ENCODE data around the gene PSMC5. TPM values are rescaled to one million over a fixed set of nuclear protein-coding genes. Genes with fewer than 3 reads are reported as not detected.
"Not testable (repeated sequence)": the region's sequence is repeated elsewhere in the genome, so short reads cannot be mapped to it uniquely, and the experiment has no call there.

PSMC5 gene
- polyA plus RNA-seq (2013, experiment 1 of 2): 113 TPM
- 110 TPM for polyA plus RNA-seq (2013, experiment 2 of 2)

GRCh38 chr17:63827002-63827800 is at the start of gene PSMC5, which contains the start of gene FTSJ3:
PSMC5 (plus strand) TSS chr17:63827431; CDS start chr17:63827491, 60 bp downstream.
FTSJ3 (minus strand) TSS chr17:63827663; CDS start chr17:63826902, 761 bp downstream.
- WGBS, 2 experiments (ENCODE audit: insufficient coverage in 2 of 2): 0% methylated on average over 50 to 52 of the region's 58 CpGs
- peak within 1 kb of the TSS; percentile 88 for H3K4me3 ChIP-seq (ENCODE audit: extremely low read depth, insufficient read depth, low read length, poor library complexity, severe bottlenecking)
- peak within 1 kb of the TSS; percentile 97 for H3K27ac ChIP-seq (ENCODE audit: low read depth, low read length, severe bottlenecking)
- H3K36me3 ChIP-seq (ENCODE audit: control insufficient read depth, insufficient read depth, low read length): peaks cover 76% of the 10 kb centered on the region
- no peaks in the 10 kb centered on the region for H3K9me3 ChIP-seq (ENCODE audit: control insufficient read depth, low read length)
- H3K4me1 ChIP-seq (ENCODE audit: control insufficient read depth, insufficient read depth, low read length, poor library complexity, severe bottlenecking): no peaks in the 10 kb centered on the region

DNA sequence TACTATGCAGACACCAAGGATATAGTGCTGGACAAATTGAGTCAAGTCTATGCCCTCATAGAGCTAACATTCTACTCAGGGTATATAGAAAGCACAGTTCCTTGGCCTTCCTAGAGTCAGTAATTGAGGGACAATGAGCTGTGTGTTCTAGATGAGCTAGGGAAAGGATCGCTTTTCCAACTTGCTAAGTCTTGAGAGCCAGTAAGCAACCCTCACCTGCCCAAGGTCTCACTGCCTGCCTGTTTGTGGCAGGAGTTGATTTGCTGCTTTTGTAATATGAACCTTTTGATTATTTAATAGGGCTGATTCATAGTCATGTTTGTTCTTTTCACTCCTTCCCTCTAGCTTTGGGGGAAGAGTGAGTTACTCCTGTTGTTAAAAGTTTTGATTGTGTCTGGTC is 46.7 kb upstream of the PSMC5 start:
- Histone ChIP-seq H3K4me1 (ENCODE audit: control insufficient read depth, insufficient read depth, low read length, poor library complexity, severe bottlenecking) (no peaks in the 10 kb centered on the region), H3K27ac (ENCODE audit: low read depth, low read length, severe bottlenecking) (no peak overlapping the region), H3K4me3 (ENCODE audit: extremely low read depth, insufficient read depth, low read length, poor library complexity, severe bottlenecking) (no peak overlapping the region), H3K36me3 (ENCODE audit: control insufficient read depth, insufficient read depth, low read length) (peaks cover 77% of the 10 kb centered on the region), H3K9me3 (ENCODE audit: control insufficient read depth, low read length) (no peaks in the 10 kb centered on the region)
- 63% methylated on average over 1 of the region's 1 CpG; no CpG with 5 or more reads in 1 of the 2 experiments for WGBS, 2 experiments (ENCODE audit: insufficient coverage in 2 of 2)

DNA sequence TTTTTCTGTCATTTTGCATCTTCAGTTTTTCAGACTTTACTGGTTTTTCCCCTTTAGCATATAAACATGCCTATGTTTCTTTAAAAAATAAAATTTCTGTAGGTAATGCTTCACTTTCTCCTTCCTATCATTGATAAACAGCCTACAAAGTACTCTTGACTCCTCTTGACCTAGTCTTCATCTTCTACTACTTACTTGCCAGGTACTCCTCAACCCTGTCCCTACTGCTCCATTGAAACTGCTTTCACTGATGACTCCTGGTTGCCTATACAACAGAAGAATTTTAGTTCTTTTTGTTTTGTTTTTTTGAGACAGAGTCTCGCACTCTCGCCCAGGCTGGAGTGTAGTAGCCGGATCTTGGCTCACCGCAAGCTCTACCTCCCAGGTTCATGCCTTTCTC is 46.3 kb upstream of the PSMC5 start:
- H3K4me3 ChIP-seq (ENCODE audit: extremely low read depth, insufficient read depth, low read length, poor library complexity, severe bottlenecking): no peak overlapping the region
- 86 to 100% methylated on average over 4 of the region's 4 CpGs for WGBS, 2 experiments (ENCODE audit: insufficient coverage in 2 of 2)
- H3K4me1 ChIP-seq (ENCODE audit: control insufficient read depth, insufficient read depth, low read length, poor library complexity, severe bottlenecking): no peaks in the 10 kb centered on the region
- peaks cover 77% of the 10 kb centered on the region for H3K36me3 ChIP-seq (ENCODE audit: control insufficient read depth, insufficient read depth, low read length)
- H3K27ac ChIP-seq (ENCODE audit: low read depth, low read length, severe bottlenecking): no peak overlapping the region
- H3K9me3 ChIP-seq (ENCODE audit: control insufficient read depth, low read length): no peaks in the 10 kb centered on the region

- Histone ChIP-seq H3K4me3 (ENCODE audit: extremely low read depth, insufficient read depth, low read length, poor library complexity, severe bottlenecking) (no peak overlapping the region), H3K36me3 (ENCODE audit: control insufficient read depth, insufficient read depth, low read length) (peaks cover 72% of the 10 kb centered on the region), H3K27ac (ENCODE audit: low read depth, low read length, severe bottlenecking) (no peak overlapping the region), H3K4me1 (ENCODE audit: control insufficient read depth, insufficient read depth, low read length, poor library complexity, severe bottlenecking) (no peaks in the 10 kb centered on the region), H3K9me3 (ENCODE audit: control insufficient read depth, low read length) (no peaks in the 10 kb centered on the region)
- 95% methylated on average over 3 of the region's 6 CpGs; no CpG with 5 or more reads in 1 of the 2 experiments for WGBS, 2 experiments (ENCODE audit: insufficient coverage in 2 of 2)
These were observed 43.7 kb upstream of the PSMC5 start for GRCh38 chr17:63783522-63783921.

DNA sequence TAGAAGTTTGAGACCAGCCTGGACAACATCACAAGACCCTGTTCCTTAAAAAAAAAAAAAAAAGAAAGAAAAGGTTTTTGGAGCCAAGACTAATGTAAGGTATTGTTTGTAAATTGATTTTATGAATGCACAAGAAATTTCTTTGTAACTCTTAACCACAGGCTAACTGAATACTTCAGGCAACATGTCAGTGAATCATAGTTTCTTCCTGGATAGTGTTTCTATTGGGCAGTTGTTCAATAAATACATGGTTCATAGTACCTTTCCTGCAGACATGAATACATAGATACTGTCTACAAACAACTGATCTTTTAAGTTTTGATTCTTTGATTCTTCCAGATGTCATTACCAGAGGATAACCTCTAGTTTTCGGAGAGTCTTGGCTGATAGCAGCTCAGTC is 41.7 kb upstream of the PSMC5 start:
- no CpG with 5 or more reads among the region's 1 CpG for WGBS, 2 experiments (ENCODE audit: insufficient coverage in 2 of 2)
- Histone ChIP-seq H3K4me1 (ENCODE audit: control insufficient read depth, insufficient read depth, low read length, poor library complexity, severe bottlenecking) (no peaks in the 10 kb centered on the region), H3K27ac (ENCODE audit: low read depth, low read length, severe bottlenecking) (no peak overlapping the region), H3K9me3 (ENCODE audit: control insufficient read depth, low read length) (no peaks in the 10 kb centered on the region), H3K36me3 (ENCODE audit: control insufficient read depth, insufficient read depth, low read length) (peaks cover 75% of the 10 kb centered on the region), H3K4me3 (ENCODE audit: extremely low read depth, insufficient read depth, low read length, poor library complexity, severe bottlenecking) (no peak overlapping the region)

- Histone ChIP-seq H3K36me3 (ENCODE audit: control insufficient read depth, insufficient read depth, low read length) (peaks cover 73% of the 10 kb centered on the region), H3K27ac (ENCODE audit: low read depth, low read length, severe bottlenecking) (no peak overlapping the region), H3K4me3 (ENCODE audit: extremely low read depth, insufficient read depth, low read length, poor library complexity, severe bottlenecking) (no peak overlapping the region), H3K9me3 (ENCODE audit: control insufficient read depth, low read length) (no peaks in the 10 kb centered on the region), H3K4me1 (ENCODE audit: control insufficient read depth, insufficient read depth, low read length, poor library complexity, severe bottlenecking) (no peaks in the 10 kb centered on the region)
- 83% methylated on average over 1 of the region's 1 CpG; no CpG with 5 or more reads in 1 of the 2 experiments for WGBS, 2 experiments (ENCODE audit: insufficient coverage in 2 of 2)
These were observed 41.1 kb upstream of the PSMC5 start for GRCh38 chr17:63786117-63786516.

DNA sequence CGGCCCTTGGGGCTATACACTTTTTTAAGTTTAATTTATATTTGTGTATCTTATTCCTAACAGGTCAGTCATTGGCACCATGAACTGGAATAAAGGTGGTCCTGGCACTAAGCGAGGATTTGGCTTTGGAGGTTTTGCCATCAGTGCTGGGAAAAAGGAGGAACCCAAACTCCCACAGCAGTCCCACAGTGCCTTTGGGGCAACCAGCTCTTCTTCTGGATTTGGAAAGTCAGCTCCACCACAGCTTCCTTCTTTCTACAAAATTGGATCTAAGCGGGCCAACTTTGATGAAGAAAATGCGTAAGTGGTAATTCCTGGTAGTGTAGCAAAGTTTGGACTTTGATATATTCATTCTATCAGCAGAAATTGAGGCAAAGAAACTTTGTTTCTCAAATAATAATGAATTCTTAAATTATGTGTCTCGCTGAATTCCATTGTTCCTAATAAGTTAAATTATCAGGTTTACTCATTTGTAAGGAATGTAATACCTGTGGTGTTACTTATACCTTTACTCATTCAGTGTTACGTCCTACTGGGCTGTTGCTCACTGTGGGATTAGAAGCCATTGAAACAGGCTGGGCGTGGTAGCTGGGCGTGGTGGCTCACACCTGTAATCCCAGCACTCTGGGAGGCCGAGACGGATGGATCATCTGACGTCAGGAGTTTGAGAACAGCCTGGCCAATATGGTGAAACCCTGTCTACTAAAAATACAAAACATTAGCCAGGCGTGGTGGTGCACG is 40.1 kb upstream of the PSMC5 start:
- H3K9me3 ChIP-seq (ENCODE audit: control insufficient read depth, low read length): no peaks in the 10 kb centered on the region
- no peak overlapping the region for H3K4me3 ChIP-seq (ENCODE audit: extremely low read depth, insufficient read depth, low read length, poor library complexity, severe bottlenecking)
- peaks cover 75% of the 10 kb centered on the region for H3K36me3 ChIP-seq (ENCODE audit: control insufficient read depth, insufficient read depth, low read length)
- no peaks in the 10 kb centered on the region for H3K4me1 ChIP-seq (ENCODE audit: control insufficient read depth, insufficient read depth, low read length, poor library complexity, severe bottlenecking)
- 96 to 97% methylated on average over 9 of the region's 13 CpGs for WGBS, 2 experiments (ENCODE audit: insufficient coverage in 2 of 2)
- no peak overlapping the region for H3K27ac ChIP-seq (ENCODE audit: low read depth, low read length, severe bottlenecking)

DNA sequence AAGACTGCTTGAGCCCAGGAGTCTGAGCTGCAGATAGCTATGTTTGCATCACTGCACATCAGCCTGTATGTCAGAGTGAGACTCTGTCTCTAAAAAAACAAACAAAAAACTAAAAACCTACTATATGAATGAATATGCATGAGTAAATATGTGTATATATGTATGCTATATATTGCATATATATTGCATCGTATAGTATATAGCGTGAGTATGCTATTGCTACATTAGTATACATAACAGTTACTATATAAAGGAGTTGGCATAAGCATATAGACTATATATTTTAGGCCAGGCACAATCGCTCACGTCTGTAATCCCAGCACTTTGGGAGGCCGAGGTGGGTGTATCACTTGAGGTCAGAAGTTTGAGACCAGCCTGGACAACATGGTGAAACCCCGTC is 37.2 kb upstream of the PSMC5 start:
- H3K9me3 ChIP-seq (ENCODE audit: control insufficient read depth, low read length): no peaks in the 10 kb centered on the region
- no peak overlapping the region for H3K27ac ChIP-seq (ENCODE audit: low read depth, low read length, severe bottlenecking)
- peaks cover 84% of the 10 kb centered on the region for H3K36me3 ChIP-seq (ENCODE audit: control insufficient read depth, insufficient read depth, low read length)
- H3K4me3 ChIP-seq (ENCODE audit: extremely low read depth, insufficient read depth, low read length, poor library complexity, severe bottlenecking): no peak overlapping the region
- WGBS, 2 experiments (ENCODE audit: insufficient coverage in 2 of 2): 81 to 100% methylated on average over 4 of the region's 6 CpGs
- H3K4me1 ChIP-seq (ENCODE audit: control insufficient read depth, insufficient read depth, low read length, poor library complexity, severe bottlenecking): no peaks in the 10 kb centered on the region

GRCh38 chr17:63792055-63792729 is 35.0 kb upstream of the PSMC5 start:
- H3K36me3 ChIP-seq (ENCODE audit: control insufficient read depth, insufficient read depth, low read length): peaks cover 90% of the 10 kb centered on the region
- WGBS, 2 experiments (ENCODE audit: insufficient coverage in 2 of 2): no CpG with 5 or more reads among the region's 3 CpGs

GRCh38 chr17:63796375-63796774 is 30.9 kb upstream of the PSMC5 start:
- peaks cover 96% of the 10 kb centered on the region for H3K36me3 ChIP-seq (ENCODE audit: control insufficient read depth, insufficient read depth, low read length)
- WGBS, 2 experiments (ENCODE audit: insufficient coverage in 2 of 2): 85 to 95% methylated on average over 7 of the region's 10 CpGs
- not testable (repeated sequence) for H3K9me3 ChIP-seq (ENCODE audit: control insufficient read depth, low read length); H3K4me1 ChIP-seq (ENCODE audit: control insufficient read depth, insufficient read depth, low read length, poor library complexity, severe bottlenecking); H3K27ac ChIP-seq (ENCODE audit: low read depth, low read length, severe bottlenecking); H3K4me3 ChIP-seq (ENCODE audit: extremely low read depth, insufficient read depth, low read length, poor library complexity, severe bottlenecking)

More at GRCh38 chr17:63792055-63792729, 35.0 kb upstream of the PSMC5 start:
- no peak overlapping the region for H3K27ac ChIP-seq (ENCODE audit: low read depth, low read length, severe bottlenecking)
- H3K9me3 ChIP-seq (ENCODE audit: control insufficient read depth, low read length): no peaks in the 10 kb centered on the region
- H3K4me1 ChIP-seq (ENCODE audit: control insufficient read depth, insufficient read depth, low read length, poor library complexity, severe bottlenecking): no peaks in the 10 kb centered on the region
- no peak overlapping the region for H3K4me3 ChIP-seq (ENCODE audit: extremely low read depth, insufficient read depth, low read length, poor library complexity, severe bottlenecking)

All from mesodermal cell (in vitro differentiated cells).